ENCODE measurements around the gene BCR.

The BCR gene

DNA sequence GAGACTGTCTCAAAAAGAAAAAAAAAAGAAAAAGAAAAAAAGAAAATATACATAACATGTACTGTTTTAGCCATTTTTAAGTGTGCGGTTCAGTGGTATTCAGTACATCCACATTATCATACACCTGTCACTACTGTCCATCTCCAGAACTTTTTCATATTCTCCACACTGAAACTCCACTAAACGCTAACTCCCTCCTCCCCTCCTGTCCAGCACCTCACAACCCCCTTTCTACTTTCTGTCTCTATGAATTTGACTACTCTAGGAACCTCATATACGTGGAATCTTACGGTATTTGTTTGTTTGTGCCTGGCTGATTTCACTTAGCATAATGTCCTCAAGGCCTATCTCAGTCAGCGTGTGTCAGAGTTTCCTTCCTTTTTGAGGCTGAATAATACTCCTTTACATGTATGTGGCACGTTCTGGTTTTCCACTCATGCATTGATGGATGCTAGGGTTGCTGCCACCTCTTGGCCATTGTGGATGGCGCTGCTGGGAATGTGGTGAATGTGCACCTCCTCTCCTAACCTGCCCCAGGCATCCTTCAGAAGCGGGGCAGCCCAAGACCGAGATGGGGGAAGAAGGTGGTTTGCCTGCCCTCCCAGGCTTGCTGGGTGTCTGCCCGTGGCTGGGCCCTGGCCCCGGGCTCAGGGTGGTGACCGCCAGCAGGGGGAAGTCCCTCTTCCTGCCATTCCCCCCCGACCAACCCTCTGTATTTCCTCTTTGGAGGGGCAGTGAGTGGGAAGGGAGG, 60.5 kb downstream of the BCR start:
- Histone ChIP-seq H3K9ac (peak overlapping the region; percentile 53; the same call in 1 of the 2 replicates), H3K4me2 (peak overlapping the region; percentile 77), H3K36me3 (peaks cover 58% of the 10 kb centered on the region), H3K4me3 (no peak overlapping the region), H4K20me1 (peaks cover 100% of the 10 kb centered on the region), H3K27me3 (no peaks in the 10 kb centered on the region), H3K9me3 (no peaks in the 10 kb centered on the region), H3K4me1 (peaks cover 98% of the 10 kb centered on the region), H3K27ac (peak overlapping the region; percentile 47; the same call in 1 of the 2 replicates)
- TF ChIP-seq Cebpa-rat (IDR thresholded peaks at IDR 0.05): no peak

DNA sequence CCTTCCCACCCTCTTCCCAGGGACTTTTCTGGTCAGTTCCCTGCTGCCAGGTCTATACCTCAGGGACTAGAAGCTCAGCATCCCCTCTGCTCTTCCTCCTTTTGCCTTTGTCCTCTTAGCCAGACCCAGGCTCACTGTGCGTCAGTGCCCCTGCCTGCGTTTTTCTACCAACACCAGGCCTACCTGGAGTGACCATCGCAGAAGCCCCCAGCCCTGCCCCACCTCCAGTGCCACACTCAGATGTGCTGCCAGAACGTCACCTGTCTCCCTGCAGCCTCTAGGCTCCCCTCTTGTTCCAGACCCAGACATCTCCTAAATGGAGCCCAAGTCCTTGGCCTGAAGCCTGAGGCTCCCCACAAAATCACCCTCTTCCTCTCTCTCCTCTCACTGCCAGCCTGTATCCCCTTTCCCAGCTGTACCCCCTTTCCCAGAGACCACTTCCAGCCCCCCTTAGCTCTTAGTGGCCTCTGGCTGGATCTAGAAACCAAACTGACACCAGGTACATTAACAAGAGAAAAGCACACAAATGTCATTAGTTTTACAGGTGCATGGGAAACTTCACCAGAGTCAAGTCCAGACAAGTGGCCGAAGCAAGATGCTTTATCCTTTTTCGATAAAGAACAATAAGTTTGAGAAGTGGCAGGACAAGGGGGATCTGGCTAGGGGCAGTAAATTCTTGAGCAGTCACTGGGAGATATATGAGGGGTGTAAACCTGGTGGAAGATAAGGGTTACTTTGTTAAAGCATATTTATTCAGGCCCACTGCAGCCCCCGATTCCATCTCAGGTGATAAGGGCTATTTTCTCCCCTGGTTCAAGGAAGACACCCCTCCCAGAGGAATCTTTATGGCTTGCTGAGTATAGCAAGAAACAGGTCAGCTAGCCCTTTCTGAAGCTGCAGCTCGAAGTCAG, 61.5 kb downstream of the BCR start:
- H3K4me2 ChIP-seq: peak overlapping the region; percentile 77

DNA sequence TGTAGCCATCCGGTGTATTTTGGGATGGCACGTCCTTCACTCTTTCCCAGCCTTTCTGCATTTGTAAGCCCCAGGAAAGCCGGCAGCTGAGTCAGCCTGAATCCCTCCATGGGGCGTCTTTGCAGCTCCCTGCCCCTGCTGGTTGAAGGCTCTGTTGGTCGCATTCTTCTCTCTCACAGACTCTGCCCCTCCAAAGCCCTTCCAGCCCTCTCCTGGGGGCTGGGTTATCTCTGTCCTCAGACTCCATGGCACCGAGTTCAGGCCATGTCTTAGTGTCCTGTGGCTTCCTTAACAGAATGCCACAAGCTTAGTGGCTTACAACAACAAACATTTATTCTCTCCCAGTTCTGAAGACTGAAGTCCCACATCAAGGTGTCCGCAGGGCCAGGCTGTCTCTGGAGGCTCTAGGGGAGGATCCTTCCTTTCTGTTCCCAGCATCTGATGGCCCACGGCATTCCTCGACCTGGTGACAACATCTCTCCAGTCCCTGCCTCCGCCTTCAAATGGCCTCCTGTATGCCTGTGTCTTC, 62.2 kb downstream of the BCR start:
- Histone ChIP-seq H3K4me2 (peak overlapping the region; percentile 77), H3K9me3 (no peaks in the 10 kb centered on the region), H3K27ac (no peak overlapping the region), H3K4me1 (peaks cover 98% of the 10 kb centered on the region), H4K20me1 (peaks cover 100% of the 10 kb centered on the region), H3K9ac (peak overlapping the region; percentile 51; the same call in 1 of the 2 replicates), H3K4me3 (no peak overlapping the region), H3K36me3 (peaks cover 60% of the 10 kb centered on the region), H3K27me3 (no peaks in the 10 kb centered on the region)
- no peak for TF ChIP-seq Cebpa-rat (IDR thresholded peaks at IDR 0.05)

More for the DNA sequence above, 61.5 kb downstream of the BCR start:
- H3K4me3 ChIP-seq: no peak overlapping the region
- H3K27me3 ChIP-seq: no peaks in the 10 kb centered on the region
- H3K27ac ChIP-seq: peak overlapping the region; percentile 47; the same call in 1 of the 2 replicates
- H3K9me3 ChIP-seq: no peaks in the 10 kb centered on the region
- H3K4me1 ChIP-seq: peaks cover 98% of the 10 kb centered on the region
- H3K9ac ChIP-seq: peak overlapping the region; percentile 53
- H4K20me1 ChIP-seq: peaks cover 100% of the 10 kb centered on the region
- no peak for TF ChIP-seq Cebpa-rat (IDR thresholded peaks at IDR 0.05)
- peaks cover 58% of the 10 kb centered on the region for H3K36me3 ChIP-seq

DNA sequence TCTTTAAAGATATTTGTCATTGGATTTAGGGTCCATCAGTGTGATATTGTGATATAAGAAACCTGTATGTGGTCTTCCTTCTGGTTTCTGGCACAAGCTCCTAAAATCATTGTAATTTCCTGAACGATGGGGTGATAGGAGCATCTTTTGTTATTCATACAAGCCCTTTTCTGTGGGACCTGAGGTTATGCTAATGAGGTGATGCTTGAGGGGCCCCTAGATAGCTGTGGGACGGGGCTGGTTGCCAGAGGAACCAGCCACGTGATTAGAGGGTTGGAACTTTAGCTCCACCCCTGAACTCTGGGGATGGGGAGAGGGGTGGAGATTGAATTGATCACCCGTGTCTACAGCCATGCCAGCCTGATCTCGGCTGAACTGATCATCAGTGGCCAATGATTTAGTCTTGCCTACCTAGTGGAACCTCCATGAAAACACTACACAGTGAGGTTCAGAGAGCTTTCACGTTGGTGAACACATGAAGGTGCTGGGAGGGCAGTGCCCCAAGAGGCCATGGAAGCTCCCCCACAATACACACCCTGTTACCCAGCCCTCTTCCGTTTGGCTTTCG, 62.8 kb downstream of the BCR start:
- Histone ChIP-seq H3K36me3 (peaks cover 60% of the 10 kb centered on the region), H3K4me3 (no peak overlapping the region), H3K9ac (0 out of 2 replicates have a peak overlapping the region, but pooled peaks have one; percentile 2), H3K4me1 (peaks cover 98% of the 10 kb centered on the region), H4K20me1 (peaks cover 100% of the 10 kb centered on the region), H3K9me3 (no peaks in the 10 kb centered on the region), H3K27me3 (no peaks in the 10 kb centered on the region), H3K4me2 (peak overlapping the region; percentile 77), H3K27ac (no peak overlapping the region)
- no peak for TF ChIP-seq Cebpa-rat (IDR thresholded peaks at IDR 0.05)

DNA sequence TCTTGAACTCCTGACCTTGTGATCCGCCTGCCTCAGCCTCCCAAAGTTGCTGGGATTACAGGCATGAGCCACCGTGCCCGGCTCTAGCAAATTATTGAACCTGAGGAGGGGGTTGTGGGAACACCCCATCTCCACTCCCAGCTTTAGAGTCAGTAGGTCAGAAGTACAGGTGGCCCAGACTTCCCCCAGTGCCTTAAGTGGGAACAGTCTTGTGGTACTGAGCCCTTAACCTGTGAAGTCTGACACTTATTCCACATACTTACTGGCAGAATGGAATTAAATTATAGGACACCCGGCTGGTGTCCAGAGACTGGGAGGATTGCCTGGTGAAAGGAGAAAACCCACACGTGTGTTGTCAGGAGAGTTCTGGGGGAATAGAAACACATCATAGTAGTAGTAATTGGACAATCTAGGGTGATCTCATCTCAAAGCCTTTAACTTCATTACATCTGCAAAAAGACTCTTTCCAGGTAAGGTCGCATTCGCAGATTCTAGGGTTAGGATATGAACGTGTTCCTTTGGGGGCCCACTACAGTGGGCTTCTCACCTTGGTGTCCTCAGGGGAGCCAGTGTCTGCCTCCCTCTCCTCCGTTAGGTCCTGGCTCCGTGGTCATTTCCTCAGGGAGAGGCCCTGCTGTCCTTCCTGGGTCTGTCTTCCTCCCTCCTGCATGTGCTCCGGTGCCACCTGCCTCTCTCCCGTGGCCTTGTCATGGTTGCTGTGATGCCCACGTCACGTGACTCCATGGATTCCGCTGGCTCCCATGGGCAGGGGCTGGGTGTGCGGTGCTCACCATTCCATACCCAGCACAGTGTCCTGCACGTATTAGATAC, 63.8 kb downstream of the BCR start:
- Histone ChIP-seq H3K9ac (no peak overlapping the region; the same call in 1 of the 2 replicates), H3K4me1 (peaks cover 100% of the 10 kb centered on the region), H3K36me3 (peaks cover 52% of the 10 kb centered on the region), H3K4me2 (peak overlapping the region; percentile 77), H3K9me3 (no peaks in the 10 kb centered on the region), H3K4me3 (no peak overlapping the region), H3K27ac (peak overlapping the region; percentile 22; the same call in 1 of the 2 replicates), H4K20me1 (peaks cover 100% of the 10 kb centered on the region), H3K27me3 (no peaks in the 10 kb centered on the region)
- TF ChIP-seq Cebpa-rat (IDR thresholded peaks at IDR 0.05): no peak

DNA sequence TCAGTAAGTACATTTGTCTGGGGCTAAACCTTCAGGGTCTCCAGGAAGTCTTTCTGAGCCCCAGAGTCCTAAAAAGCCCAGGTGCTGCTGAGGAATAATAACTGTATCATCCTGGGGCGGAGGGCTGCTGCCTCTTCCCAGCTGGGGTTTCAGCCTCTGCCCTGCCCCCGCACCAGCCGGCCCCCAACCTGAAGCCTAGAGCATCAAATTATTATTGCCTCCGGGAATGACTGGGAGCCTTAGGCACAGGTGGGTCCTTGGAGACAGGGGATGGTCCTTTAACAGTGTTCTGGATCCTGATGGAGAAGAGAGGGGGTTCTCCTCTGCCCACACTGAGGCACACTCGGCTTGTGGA, 64.4 kb downstream of the BCR start:
- H3K27ac ChIP-seq: peak overlapping the region; percentile 22; the same call in 1 of the 2 replicates
- H3K4me1 ChIP-seq: peaks cover 100% of the 10 kb centered on the region
- peak overlapping the region; percentile 77 for H3K4me2 ChIP-seq

DNA sequence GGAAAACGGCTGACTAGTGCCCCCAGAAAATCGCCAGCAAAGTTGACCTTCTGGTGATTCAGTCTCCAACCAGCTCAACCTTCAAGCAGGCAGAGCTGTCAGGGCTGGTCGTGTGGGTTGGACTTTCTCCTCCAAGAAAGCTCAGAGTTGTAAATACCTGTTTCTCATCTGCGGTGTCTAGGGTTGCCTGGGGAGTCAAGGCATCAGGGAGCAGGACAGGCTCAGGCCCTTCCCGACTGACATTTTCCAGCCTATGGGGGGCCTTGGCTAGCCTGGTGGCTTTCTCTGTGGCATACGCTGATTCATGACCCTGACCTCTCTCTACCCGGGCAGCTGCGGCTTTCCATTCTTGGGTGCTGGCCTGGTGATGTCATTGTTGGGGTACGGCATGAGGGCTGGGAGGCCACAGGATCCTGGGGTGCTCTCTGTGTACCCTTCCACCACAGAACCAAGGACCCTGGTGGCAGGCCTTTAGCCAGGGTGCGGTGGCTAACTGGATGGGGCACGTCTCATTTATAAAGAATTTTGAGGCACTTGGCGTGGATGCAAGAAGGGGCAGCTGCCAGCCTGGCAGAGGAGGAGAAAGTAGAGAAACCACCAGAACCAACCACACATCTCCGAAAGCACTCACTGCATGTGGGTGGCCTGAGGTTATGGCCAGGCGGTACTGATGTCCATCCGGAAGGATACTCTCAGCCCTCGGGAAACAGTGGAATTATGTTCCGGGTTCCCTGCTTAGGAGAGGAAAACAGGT, 64.9 kb downstream of the BCR start:
- Histone ChIP-seq H3K9ac (no peak overlapping the region), H3K27ac (0 out of 2 replicates have a peak overlapping the region, but pooled peaks have one; percentile 22), H3K9me3 (no peaks in the 10 kb centered on the region), H3K4me1 (peaks cover 100% of the 10 kb centered on the region), H3K27me3 (no peaks in the 10 kb centered on the region), H3K36me3 (peaks cover 53% of the 10 kb centered on the region), H3K4me2 (peak overlapping the region; percentile 77), H3K4me3 (no peak overlapping the region), H4K20me1 (peaks cover 100% of the 10 kb centered on the region)
- TF ChIP-seq Cebpa-rat (IDR thresholded peaks at IDR 0.05): no peak

More for the DNA sequence above, 64.4 kb downstream of the BCR start:
- TF ChIP-seq Cebpa-rat (IDR thresholded peaks at IDR 0.05): no peak
- peaks cover 100% of the 10 kb centered on the region for H4K20me1 ChIP-seq
- no peak overlapping the region; the same call in 1 of the 2 replicates for H3K9ac ChIP-seq
- H3K27me3 ChIP-seq: no peaks in the 10 kb centered on the region
- peaks cover 48% of the 10 kb centered on the region for H3K36me3 ChIP-seq
- no peak overlapping the region for H3K4me3 ChIP-seq
- no peaks in the 10 kb centered on the region for H3K9me3 ChIP-seq

DNA sequence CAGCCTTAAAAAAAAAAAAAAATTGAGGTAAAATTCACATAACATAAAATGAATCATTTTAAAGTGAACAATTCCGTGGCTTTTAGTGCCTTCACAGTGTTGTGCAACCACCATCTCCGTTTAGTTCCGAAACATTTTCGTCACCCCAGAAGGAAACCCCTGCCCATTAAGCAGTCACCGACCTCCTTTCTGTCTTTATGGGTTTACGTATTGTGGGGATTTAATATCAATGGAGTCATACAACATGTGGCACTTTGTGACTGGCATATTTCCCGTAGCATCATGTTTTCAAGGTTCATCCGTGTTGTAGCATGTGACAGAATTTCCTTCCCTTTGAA, 65.5 kb downstream of the BCR start:
- TF ChIP-seq Cebpa-rat (IDR thresholded peaks at IDR 0.05): no peak
- Histone ChIP-seq H3K9ac (no peak overlapping the region), H4K20me1 (peaks cover 100% of the 10 kb centered on the region), H3K36me3 (peaks cover 57% of the 10 kb centered on the region), H3K4me2 (no peak overlapping the region), H3K4me3 (no peak overlapping the region), H3K4me1 (peaks cover 100% of the 10 kb centered on the region), H3K9me3 (no peaks in the 10 kb centered on the region), H3K27ac (no peak overlapping the region), H3K27me3 (no peaks in the 10 kb centered on the region)
